AG04450 (cell line): Measurements from ENCODE around the gene PRKG1. TPM values are rescaled to one million over a fixed set of nuclear protein-coding genes. Genes with fewer than 3 reads are reported as not detected.

Experiments used
- CTCF ChIA-PET: fragments of 300-600, 350-600 bp; formaldehyde crosslinking; extraction: SDS; loops from one replicate; lab custom pipeline; 2022; ENCODE audit warnings: antibody characterized with exemption, inconsistent platforms; lab: Charles Lee
- POLR2A ChIA-PET: fragments of 350-600 bp; formaldehyde crosslinking; extraction: SDS; loops from one replicate; lab custom pipeline; 2021; ENCODE audit warnings: antibody characterized with exemption, inconsistent platforms; lab: Yijun Ruan, JAX
- DNase-seq: peaks from one replicate; pipeline ENCODE4 v3.0.0-alpha.2; 2011; ENCODE audit warnings: low read depth, low spot score
- H3K27ac ChIP-seq: one replicate; pipeline ENCODE4 v1.5.1; 2012; ENCODE audit warnings: low read depth, low read length, control low read depth
- H3K27me3 ChIP-seq: one replicate; pipeline ENCODE4 v1.6.0; 2012; ENCODE audit warnings: low read length; ENCODE audit not compliant: control insufficient read depth, insufficient read depth
- H3K4me3 ChIP-seq: 2 replicates; pipeline ENCODE4 v1.5.1; 2011; ENCODE audit warnings: mild to moderate bottlenecking, low read depth, low read length, control low read depth
- H3K9me3 ChIP-seq: 2 replicates; pipeline ENCODE4 v1.5.1; 2012; ENCODE audit warnings: low read length; ENCODE audit not compliant: control insufficient read depth, insufficient read depth
- polyA plus RNA-seq: library from polyadenylated mRNA; depleted of rRNA; stranded (reverse); fragments of >200 nt; gene quantifications from 2 replicates; pipeline ENCODE4 v1.2.3, GENCODE V29; 2011
- TF ChIP-seq, protein P1 (sequence below): IDR thresholded peaks from 2 replicates; pipeline ENCODE4 v1.5.1; 2011; ENCODE audit warnings: low read depth, low read length, control low read depth, inconsistent platforms

Gene PRKG1
- polyA plus RNA-seq, 1 experiment: 19.0 TPM

DNA sequence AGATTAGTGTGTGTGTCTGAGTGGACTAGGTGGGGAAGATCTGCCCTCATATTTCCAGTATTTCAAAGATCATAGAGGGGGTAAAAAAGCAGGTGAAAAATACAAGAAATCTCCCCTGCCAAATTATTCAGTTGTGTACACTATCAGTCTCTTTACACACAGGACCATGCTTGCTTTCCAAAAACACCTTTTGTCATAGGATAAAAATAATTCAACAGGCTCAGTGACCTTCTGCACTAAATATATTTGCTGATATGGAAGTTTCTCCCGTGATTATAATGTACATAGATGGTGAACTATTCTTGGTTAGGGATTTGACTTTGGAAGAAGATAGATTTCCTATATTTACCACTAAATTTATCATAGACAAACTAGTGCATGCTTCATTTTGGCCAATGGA is 649.8 kb downstream of the PRKG1 start:
- POLR2A ChIA-PET: no interaction called here
- CTCF ChIA-PET: no interaction called here
- H3K27me3 ChIP-seq: no peaks in the 10 kb centered on the region
- no peaks in the 10 kb centered on the region for H3K9me3 ChIP-seq
- H3K4me3 ChIP-seq: no peak overlapping the region
- H3K27ac ChIP-seq: no peak overlapping the region
- no peak for DNase-seq
- TF ChIP-seq, protein P1, sequence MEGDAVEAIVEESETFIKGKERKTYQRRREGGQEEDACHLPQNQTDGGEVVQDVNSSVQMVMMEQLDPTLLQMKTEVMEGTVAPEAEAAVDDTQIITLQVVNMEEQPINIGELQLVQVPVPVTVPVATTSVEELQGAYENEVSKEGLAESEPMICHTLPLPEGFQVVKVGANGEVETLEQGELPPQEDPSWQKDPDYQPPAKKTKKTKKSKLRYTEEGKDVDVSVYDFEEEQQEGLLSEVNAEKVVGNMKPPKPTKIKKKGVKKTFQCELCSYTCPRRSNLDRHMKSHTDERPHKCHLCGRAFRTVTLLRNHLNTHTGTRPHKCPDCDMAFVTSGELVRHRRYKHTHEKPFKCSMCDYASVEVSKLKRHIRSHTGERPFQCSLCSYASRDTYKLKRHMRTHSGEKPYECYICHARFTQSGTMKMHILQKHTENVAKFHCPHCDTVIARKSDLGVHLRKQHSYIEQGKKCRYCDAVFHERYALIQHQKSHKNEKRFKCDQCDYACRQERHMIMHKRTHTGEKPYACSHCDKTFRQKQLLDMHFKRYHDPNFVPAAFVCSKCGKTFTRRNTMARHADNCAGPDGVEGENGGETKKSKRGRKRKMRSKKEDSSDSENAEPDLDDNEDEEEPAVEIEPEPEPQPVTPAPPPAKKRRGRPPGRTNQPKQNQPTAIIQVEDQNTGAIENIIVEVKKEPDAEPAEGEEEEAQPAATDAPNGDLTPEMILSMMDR: no peak

DNA sequence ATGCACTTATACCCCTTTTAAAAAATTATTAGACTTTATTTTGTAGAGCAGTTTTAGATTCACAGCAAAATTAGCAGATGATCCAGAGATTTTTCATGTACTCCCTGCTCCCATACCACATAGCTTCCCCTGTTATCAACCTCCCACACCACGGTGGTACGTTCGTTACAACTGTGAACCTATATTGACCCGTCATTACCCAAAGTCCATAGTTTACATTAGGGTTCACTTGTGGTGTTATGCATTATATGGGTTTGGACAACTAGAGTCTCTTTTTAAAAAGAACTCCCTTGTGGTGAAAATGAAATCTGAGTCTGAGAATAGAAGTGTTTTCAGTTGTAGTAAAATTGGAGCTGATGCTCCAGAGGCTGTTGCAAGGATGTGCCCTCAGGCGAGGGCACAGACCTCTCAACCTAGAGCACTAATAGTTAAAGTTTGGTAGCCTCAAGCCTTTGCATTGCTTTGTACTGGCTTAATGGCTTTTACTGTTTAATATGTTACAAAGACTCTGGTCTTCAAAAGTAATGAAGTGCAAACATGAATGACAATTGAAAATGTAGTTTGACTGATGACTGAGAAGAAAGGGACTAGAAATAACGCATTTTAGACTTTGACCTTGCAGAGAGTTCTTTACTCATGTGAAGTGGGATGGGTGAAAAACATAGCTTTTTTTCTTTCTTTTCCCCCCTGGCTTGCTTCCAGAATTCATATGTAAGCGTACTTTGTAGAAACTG is 655.7 kb downstream of the PRKG1 start:
- TF ChIP-seq, protein P1: no peak
- H3K27me3 ChIP-seq: no peaks in the 10 kb centered on the region
- DNase-seq: no peak
- ChIA-PET CTCF (no interaction called here), POLR2A (no interaction called here)
- no peak overlapping the region for H3K4me3 ChIP-seq
- H3K9me3 ChIP-seq: no peaks in the 10 kb centered on the region
- H3K27ac ChIP-seq: no peak overlapping the region

DNA sequence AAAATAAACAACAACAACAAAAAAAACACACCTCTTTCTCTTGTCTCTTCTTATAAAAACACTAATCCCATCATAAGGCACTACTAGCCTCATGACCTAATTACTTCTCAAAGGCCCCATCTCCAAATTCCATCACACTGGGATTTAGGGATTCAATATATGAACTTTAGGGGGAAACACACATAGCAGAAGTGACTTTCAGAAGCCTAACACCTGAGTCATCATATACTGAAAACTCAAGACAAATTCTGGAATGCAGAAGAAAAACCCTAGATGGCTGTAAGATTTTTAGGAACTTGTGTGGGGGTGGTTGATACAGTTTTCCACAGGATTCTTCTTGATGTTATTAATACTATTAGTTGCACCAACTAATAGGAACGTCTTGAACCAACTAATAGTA is 658.8 kb downstream of the PRKG1 start:
- CTCF ChIA-PET: no interaction called here
- peak; percentile 11 for DNase-seq

DNA sequence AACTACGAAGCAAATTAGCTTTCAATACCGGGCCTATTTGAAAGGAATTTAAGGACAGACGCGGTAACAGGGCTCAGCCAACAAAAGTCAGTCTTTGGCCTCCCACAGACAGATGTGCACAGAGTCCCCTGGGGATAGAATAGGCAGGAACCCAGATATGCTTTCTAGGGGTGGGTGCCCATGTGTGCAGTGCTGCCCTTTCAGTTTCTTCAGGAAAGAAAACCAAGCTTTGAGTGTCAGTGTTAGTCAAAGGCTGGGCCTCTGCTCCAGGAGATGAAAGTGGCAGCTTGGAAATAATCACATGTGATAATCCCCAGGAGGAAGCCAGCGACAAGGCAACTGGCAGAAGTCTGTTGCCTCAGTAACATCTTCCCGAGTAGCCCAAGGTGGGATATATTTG is 668.9 kb downstream of the PRKG1 start:
- POLR2A ChIA-PET: no interaction called here
- TF ChIP-seq, protein P1: no peak
- no peak overlapping the region for H3K27ac ChIP-seq
- DNase-seq: no peak
- no peaks in the 10 kb centered on the region for H3K27me3 ChIP-seq
- H3K9me3 ChIP-seq: no peaks in the 10 kb centered on the region
- CTCF ChIA-PET: no interaction called here
- H3K4me3 ChIP-seq: no peak overlapping the region

More for the DNA sequence above, 658.8 kb downstream of the PRKG1 start:
- Histone ChIP-seq H3K27ac (no peak overlapping the region), H3K9me3 (no peaks in the 10 kb centered on the region), H3K27me3 (no peaks in the 10 kb centered on the region), H3K4me3 (no peak overlapping the region)
- TF ChIP-seq, protein P1: no peak
- POLR2A ChIA-PET: no interaction called here

DNA sequence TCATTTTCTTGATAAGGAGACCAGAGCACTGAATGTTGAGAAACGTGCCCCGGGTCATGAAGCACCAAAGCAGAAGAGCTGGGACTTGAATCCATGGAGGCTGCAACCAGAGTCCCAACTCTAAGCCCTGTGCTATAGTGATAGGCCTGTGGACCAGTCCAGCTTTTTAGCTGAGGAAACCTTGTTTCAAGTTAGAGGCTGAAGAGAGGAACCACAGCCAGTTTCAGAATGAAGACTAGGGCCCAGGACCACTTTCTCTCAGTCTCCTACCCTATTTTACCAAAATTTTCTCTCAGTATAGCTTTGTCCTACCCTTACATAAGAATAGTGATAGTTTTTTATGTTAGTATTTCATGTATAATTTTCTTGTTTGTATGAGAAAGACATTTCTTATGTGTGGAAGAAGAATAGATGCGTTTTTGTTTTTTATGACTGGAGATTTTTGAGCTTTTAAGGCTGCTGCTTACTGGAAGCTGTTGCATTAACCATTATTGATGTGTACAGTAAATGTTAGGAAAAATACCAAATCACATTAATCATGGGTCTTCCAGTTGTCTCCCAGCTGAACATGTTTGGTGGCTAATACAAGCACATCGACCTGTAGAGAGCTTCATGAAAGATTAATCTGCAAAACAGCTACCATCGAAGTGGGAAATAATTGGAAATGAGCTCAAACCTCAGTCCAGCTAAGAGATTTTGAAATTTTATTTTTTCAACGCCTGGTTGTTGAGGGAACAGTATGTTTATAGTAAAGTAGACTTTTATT is 670.1 kb downstream of the PRKG1 start:
- ChIA-PET CTCF (interaction anchor here (0.9 kb wide), 1 partner anchor 23 kb away, joined by 3 read pairs; no protein-coding TSS in a partner anchor), POLR2A (no interaction called here)
- no peak overlapping the region for H3K27ac ChIP-seq
- TF ChIP-seq, protein P1: no peak
- no peaks in the 10 kb centered on the region for H3K9me3 ChIP-seq
- H3K4me3 ChIP-seq: no peak overlapping the region
- no peak for DNase-seq
- H3K27me3 ChIP-seq: no peaks in the 10 kb centered on the region
